ENCODE measurements around the gene GBA3.

Gene GBA3

GRCh38 chr4:22695029-22695428 is 2.3 kb downstream of the GBA3 start:
- no peak overlapping the region for H3K9ac ChIP-seq (ENCODE audit: low read length)
- no peak overlapping the region for H3K4me3 ChIP-seq (ENCODE audit: low read length)

DNA sequence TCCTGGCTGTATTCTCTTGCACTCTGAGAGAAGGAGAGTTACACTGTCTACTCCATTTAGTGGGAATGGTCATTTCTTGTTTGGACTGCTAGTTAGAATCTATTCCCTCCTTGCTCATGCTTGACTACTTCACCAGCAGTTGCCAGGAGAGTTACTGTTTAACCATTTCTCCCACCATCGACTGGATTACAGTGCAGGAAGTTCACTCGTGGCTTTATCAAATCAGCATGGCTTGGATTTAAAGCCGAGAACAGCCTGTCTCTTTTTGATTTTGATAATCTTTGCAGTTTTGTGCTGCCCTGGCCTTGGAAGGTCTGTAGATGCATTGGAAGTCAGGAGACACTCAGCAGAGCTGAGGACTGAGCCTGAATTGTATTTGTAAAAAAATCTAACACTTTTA is 3.2 kb downstream of the GBA3 start:
- H3K36me3 ChIP-seq (ENCODE audit: control insufficient read depth, insufficient read depth, low read length, severe bottlenecking) = no peaks in the 10 kb centered on the region
- no peaks in the 10 kb centered on the region for H3K27me3 ChIP-seq (replicated peaks; ENCODE audit: control insufficient read depth, insufficient read depth, low read length)
- H3K4me3 ChIP-seq (ENCODE audit: low read length) = no peak overlapping the region
- H3K4me1 ChIP-seq (ENCODE audit: control insufficient read depth, insufficient read depth, low read length) = peaks cover 8% of the 10 kb centered on the region
- no peaks in the 10 kb centered on the region for H3K9me3 ChIP-seq (ENCODE audit: control insufficient read depth, low read length)
- DNase-seq (ENCODE audit: low read depth) = no peak
- no peak overlapping the region for H3K9ac ChIP-seq (ENCODE audit: low read length)

More at GRCh38 chr4:22695029-22695428, 2.3 kb downstream of the GBA3 start:
- H3K36me3 ChIP-seq (ENCODE audit: control insufficient read depth, insufficient read depth, low read length, severe bottlenecking) = no peaks in the 10 kb centered on the region
- no peaks in the 10 kb centered on the region for H3K27me3 ChIP-seq (replicated peaks; ENCODE audit: control insufficient read depth, insufficient read depth, low read length)
- DNase-seq (ENCODE audit: low read depth) = no peak
- no peaks in the 10 kb centered on the region for H3K9me3 ChIP-seq (ENCODE audit: control insufficient read depth, low read length)
- H3K4me1 ChIP-seq (ENCODE audit: control insufficient read depth, insufficient read depth, low read length) = peaks cover 8% of the 10 kb centered on the region

DNA sequence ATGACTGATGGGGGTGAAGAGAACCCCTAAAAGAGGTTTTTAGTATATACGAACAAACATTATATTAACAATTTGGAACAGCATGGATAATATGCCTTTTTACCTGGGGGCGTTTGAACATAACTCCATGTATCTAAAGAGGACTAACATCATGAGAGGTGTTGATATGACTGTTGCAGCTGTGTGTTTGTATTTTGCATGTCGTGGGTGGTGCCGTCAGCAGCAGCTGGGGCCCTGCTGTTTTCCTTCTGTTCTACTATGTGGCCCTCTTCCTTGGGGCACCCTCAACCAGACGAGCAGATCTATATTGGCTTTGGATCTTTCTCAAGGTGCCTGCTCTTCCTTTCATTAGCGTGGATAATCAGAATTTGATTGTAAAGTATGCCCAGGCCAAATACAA is 11.2 kb downstream of the GBA3 start:
- Histone ChIP-seq H3K4me3 (ENCODE audit: low read length) (no peak overlapping the region), H3K4me1 (ENCODE audit: control insufficient read depth, insufficient read depth, low read length) (no peaks in the 10 kb centered on the region), H3K9ac (ENCODE audit: low read length) (no peak overlapping the region), H3K27me3 (replicated peaks; ENCODE audit: control insufficient read depth, insufficient read depth, low read length) (peaks cover 5% of the 10 kb centered on the region), H3K9me3 (ENCODE audit: control insufficient read depth, low read length) (no peaks in the 10 kb centered on the region), H3K36me3 (ENCODE audit: control insufficient read depth, insufficient read depth, low read length, severe bottlenecking) (no peaks in the 10 kb centered on the region)
- no peak for DNase-seq (ENCODE audit: low read depth)

- no peaks in the 10 kb centered on the region for H3K4me1 ChIP-seq (ENCODE audit: control insufficient read depth, insufficient read depth, low read length)
- no peak overlapping the region for H3K4me3 ChIP-seq (ENCODE audit: low read length)
- H3K36me3 ChIP-seq (ENCODE audit: control insufficient read depth, insufficient read depth, low read length, severe bottlenecking) = no peaks in the 10 kb centered on the region
- H3K9me3 ChIP-seq (ENCODE audit: control insufficient read depth, low read length) = no peaks in the 10 kb centered on the region
- H3K9ac ChIP-seq (ENCODE audit: low read length) = no peak overlapping the region
- peaks cover 5% of the 10 kb centered on the region for H3K27me3 ChIP-seq (replicated peaks; ENCODE audit: control insufficient read depth, insufficient read depth, low read length)
- DNase-seq (ENCODE audit: low read depth) = no peak
Observed at GRCh38 chr4:22707390-22707789, 14.7 kb downstream of the GBA3 start.

- DNase-seq (ENCODE audit: low read depth) = no peak
- Histone ChIP-seq H3K36me3 (ENCODE audit: control insufficient read depth, insufficient read depth, low read length, severe bottlenecking) (no peaks in the 10 kb centered on the region), H3K4me3 (ENCODE audit: low read length) (no peak overlapping the region), H3K27me3 (replicated peaks; ENCODE audit: control insufficient read depth, insufficient read depth, low read length) (peaks cover 5% of the 10 kb centered on the region), H3K4me1 (ENCODE audit: control insufficient read depth, insufficient read depth, low read length) (no peaks in the 10 kb centered on the region), H3K9me3 (ENCODE audit: control insufficient read depth, low read length) (no peaks in the 10 kb centered on the region), H3K9ac (ENCODE audit: low read length) (no peak overlapping the region)
Observed at GRCh38 chr4:22708961-22709360, 16.2 kb downstream of the GBA3 start.

GRCh38 chr4:22712105-22712504 is 19.4 kb downstream of the GBA3 start:
- DNase-seq (ENCODE audit: low read depth) = no peak
- Histone ChIP-seq H3K27me3 (replicated peaks; ENCODE audit: control insufficient read depth, insufficient read depth, low read length) (peaks cover 5% of the 10 kb centered on the region), H3K36me3 (ENCODE audit: control insufficient read depth, insufficient read depth, low read length, severe bottlenecking) (no peaks in the 10 kb centered on the region), H3K4me3 (ENCODE audit: low read length) (no peak overlapping the region), H3K9ac (ENCODE audit: low read length) (no peak overlapping the region), H3K9me3 (ENCODE audit: control insufficient read depth, low read length) (no peaks in the 10 kb centered on the region), H3K4me1 (ENCODE audit: control insufficient read depth, insufficient read depth, low read length) (no peaks in the 10 kb centered on the region)

GRCh38 chr4:22712529-22712928 is 19.8 kb downstream of the GBA3 start:
- no peaks in the 10 kb centered on the region for H3K9me3 ChIP-seq (ENCODE audit: control insufficient read depth, low read length)
- H3K27me3 ChIP-seq (replicated peaks; ENCODE audit: control insufficient read depth, insufficient read depth, low read length) = peaks cover 5% of the 10 kb centered on the region
- no peaks in the 10 kb centered on the region for H3K4me1 ChIP-seq (ENCODE audit: control insufficient read depth, insufficient read depth, low read length)
- H3K4me3 ChIP-seq (ENCODE audit: low read length) = no peak overlapping the region
- no peak for DNase-seq (ENCODE audit: low read depth)
- H3K36me3 ChIP-seq (ENCODE audit: control insufficient read depth, insufficient read depth, low read length, severe bottlenecking) = no peaks in the 10 kb centered on the region
- H3K9ac ChIP-seq (ENCODE audit: low read length) = no peak overlapping the region

GRCh38 chr4:22713841-22714240 is 21.1 kb downstream of the GBA3 start:
- DNase-seq (ENCODE audit: low read depth) = no peak
- Histone ChIP-seq H3K36me3 (ENCODE audit: control insufficient read depth, insufficient read depth, low read length, severe bottlenecking) (no peaks in the 10 kb centered on the region), H3K9ac (ENCODE audit: low read length) (no peak overlapping the region), H3K4me1 (ENCODE audit: control insufficient read depth, insufficient read depth, low read length) (no peaks in the 10 kb centered on the region), H3K27me3 (replicated peaks; ENCODE audit: control insufficient read depth, insufficient read depth, low read length) (no peaks in the 10 kb centered on the region), H3K4me3 (ENCODE audit: low read length) (no peak overlapping the region), H3K9me3 (ENCODE audit: control insufficient read depth, low read length) (no peaks in the 10 kb centered on the region)

DNA sequence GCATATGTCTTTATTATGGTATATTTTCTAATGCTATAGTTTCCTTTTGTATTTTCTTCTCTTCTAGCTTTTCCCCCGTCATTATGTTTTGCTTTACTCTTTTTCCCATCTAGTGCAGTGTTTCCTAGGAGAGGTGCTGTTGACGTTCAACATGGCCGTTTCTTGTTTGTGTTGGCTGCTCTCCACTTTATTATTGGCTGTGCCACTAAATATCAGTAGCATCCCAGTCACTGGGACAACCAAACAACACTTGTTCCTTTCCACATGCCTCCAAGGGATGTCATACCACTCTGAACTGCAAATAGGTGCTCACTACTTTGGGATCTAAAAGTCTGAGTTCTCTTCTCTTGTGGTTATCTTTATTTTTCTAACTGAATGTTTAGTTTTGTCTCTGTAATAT is 26.5 kb downstream of the GBA3 start:
- H3K4me1 ChIP-seq (ENCODE audit: control insufficient read depth, insufficient read depth, low read length) = no peaks in the 10 kb centered on the region
- H3K9ac ChIP-seq (ENCODE audit: low read length) = no peak overlapping the region

GRCh38 chr4:22720091-22720490 is 27.4 kb downstream of the GBA3 start:
- DNase-seq (ENCODE audit: low read depth) = peak; percentile 39
- Histone ChIP-seq H3K4me3 (ENCODE audit: low read length) (no peak overlapping the region), H3K9me3 (ENCODE audit: control insufficient read depth, low read length) (no peaks in the 10 kb centered on the region), H3K36me3 (ENCODE audit: control insufficient read depth, insufficient read depth, low read length, severe bottlenecking) (no peaks in the 10 kb centered on the region), H3K9ac (ENCODE audit: low read length) (no peak overlapping the region), H3K27me3 (replicated peaks; ENCODE audit: control insufficient read depth, insufficient read depth, low read length) (no peaks in the 10 kb centered on the region), H3K4me1 (ENCODE audit: control insufficient read depth, insufficient read depth, low read length) (no peaks in the 10 kb centered on the region)

More for the DNA sequence above, 26.5 kb downstream of the GBA3 start:
- no peaks in the 10 kb centered on the region for H3K27me3 ChIP-seq (replicated peaks; ENCODE audit: control insufficient read depth, insufficient read depth, low read length)
- no peak for DNase-seq (ENCODE audit: low read depth)
- H3K4me3 ChIP-seq (ENCODE audit: low read length) = no peak overlapping the region
- H3K36me3 ChIP-seq (ENCODE audit: control insufficient read depth, insufficient read depth, low read length, severe bottlenecking) = no peaks in the 10 kb centered on the region
- H3K9me3 ChIP-seq (ENCODE audit: control insufficient read depth, low read length) = no peaks in the 10 kb centered on the region

DNA sequence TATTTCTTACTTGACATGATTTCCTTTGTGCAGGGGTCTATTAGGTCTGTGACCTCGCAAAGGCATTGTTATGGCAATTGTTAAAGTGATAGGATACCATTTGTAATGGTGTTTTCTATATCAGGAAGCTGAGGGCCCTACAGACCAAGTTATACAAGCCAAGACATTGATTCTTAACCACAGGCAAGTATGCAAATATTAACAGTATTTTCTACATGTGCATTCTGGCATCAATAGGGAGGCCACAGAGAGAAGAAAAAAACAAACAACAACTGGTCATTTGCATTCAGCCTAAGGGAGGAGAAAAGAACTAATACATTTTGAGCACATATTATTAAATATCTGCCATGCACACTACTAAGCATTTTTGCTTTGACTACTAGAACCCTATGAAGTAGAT is 28.5 kb downstream of the GBA3 start:
- Histone ChIP-seq H3K36me3 (ENCODE audit: control insufficient read depth, insufficient read depth, low read length, severe bottlenecking) (no peaks in the 10 kb centered on the region), H3K4me1 (ENCODE audit: control insufficient read depth, insufficient read depth, low read length) (no peaks in the 10 kb centered on the region), H3K9me3 (ENCODE audit: control insufficient read depth, low read length) (no peaks in the 10 kb centered on the region), H3K27me3 (replicated peaks; ENCODE audit: control insufficient read depth, insufficient read depth, low read length) (no peaks in the 10 kb centered on the region), H3K4me3 (ENCODE audit: low read length) (no peak overlapping the region), H3K9ac (ENCODE audit: low read length) (no peak overlapping the region)
- no peak for DNase-seq (ENCODE audit: low read depth)

DNA sequence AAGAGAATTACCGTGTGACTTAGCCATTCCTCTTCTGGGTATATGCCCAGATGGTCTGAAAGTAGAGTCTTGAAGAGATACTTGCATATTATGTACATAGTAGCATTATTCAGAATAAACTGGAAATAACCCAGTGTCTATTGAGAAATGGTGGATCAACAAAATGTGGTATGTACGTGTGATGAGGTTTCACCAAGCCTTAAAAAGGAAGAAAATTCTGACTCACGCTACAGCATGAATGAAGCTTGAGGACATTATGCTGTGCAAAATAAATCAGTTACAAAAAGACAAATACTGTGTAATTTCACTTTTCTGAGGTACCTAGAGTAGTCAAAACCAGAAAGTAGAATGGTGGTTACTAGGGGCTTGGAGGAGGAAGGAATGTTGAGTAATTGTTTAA is 37.3 kb downstream of the GBA3 start:
- Histone ChIP-seq H3K27me3 (replicated peaks; ENCODE audit: control insufficient read depth, insufficient read depth, low read length) (no peaks in the 10 kb centered on the region), H3K9ac (ENCODE audit: low read length) (no peak overlapping the region), H3K9me3 (ENCODE audit: control insufficient read depth, low read length) (no peaks in the 10 kb centered on the region), H3K4me1 (ENCODE audit: control insufficient read depth, insufficient read depth, low read length) (no peaks in the 10 kb centered on the region), H3K4me3 (ENCODE audit: low read length) (no peak overlapping the region), H3K36me3 (ENCODE audit: control insufficient read depth, insufficient read depth, low read length, severe bottlenecking) (no peaks in the 10 kb centered on the region)
- no peak for DNase-seq (ENCODE audit: low read depth)

Measured in adipocyte (in vitro differentiated cells).